Neural cell (in vitro differentiated cells): ENCODE measurements around the gene NUP50. TPM values are rescaled to one million over a fixed set of nuclear protein-coding genes. Genes with fewer than 3 reads are reported as not detected.

Experiments
- H2AFZ ChIP-seq: fragments of 200-600, 300-800 bp; sonication (generic), shearing (Covaris generic); 2 replicates; pipeline ENCODE4 v1.6.0; 2014; ENCODE audit warnings: low read depth, mild to moderate bottlenecking, antibody characterized with exemption, low read length, moderate library complexity
- H3F3A ChIP-seq: fragments of 200-600 bp; shearing (Covaris generic); 2 replicates; pipeline ENCODE4 v1.6.1; 2016; ENCODE audit warnings: mild to moderate bottlenecking, moderate library complexity, mixed read lengths, antibody characterized with exemption, low read length; ENCODE audit not compliant: insufficient read depth, poor library complexity, severe bottlenecking
- H3K27ac ChIP-seq: fragments of 200-600, 300-800 bp; sonication (generic), shearing (Covaris generic); 2 replicates; pipeline ENCODE4 v1.5.1; 2014; ENCODE audit warnings: mild to moderate bottlenecking, low read length, moderate library complexity
- H3K27me3 ChIP-seq: fragments of 300-800, 200-600 bp; sonication (generic), shearing (Covaris generic); 2 replicates; pipeline ENCODE4 v1.6.0; 2014; ENCODE audit warnings: mild to moderate bottlenecking, low read depth, low read length, moderate library complexity; ENCODE audit not compliant: insufficient read depth
- H3K36me3 ChIP-seq: fragments of 300-800, 200-600 bp; sonication (generic), shearing (Covaris generic); 2 replicates; pipeline ENCODE4 v1.5.1; 2014; ENCODE audit warnings: mild to moderate bottlenecking, antibody characterized with exemption, low read length, moderate library complexity; ENCODE audit not compliant: insufficient read depth
- H3K4me2 ChIP-seq: fragments of 300-800, 200-600 bp; sonication (generic), shearing (Covaris generic); 2 replicates; pipeline ENCODE4 v1.6.0; 2014; ENCODE audit warnings: mild to moderate bottlenecking, low read length
- H3K4me3 ChIP-seq: fragments of 300-800, 200-600 bp; sonication (generic), shearing (Covaris generic); 2 replicates; pipeline ENCODE4 v1.5.1; 2014; ENCODE audit warnings: mild to moderate bottlenecking, low read length, moderate library complexity
- H3K79me2 ChIP-seq: fragments of 200-600 bp; shearing (Covaris generic); replicated peaks from 2 replicates; pipeline ENCODE4 v1.6.0; 2014; ENCODE audit warnings: mild to moderate bottlenecking, low read length, moderate library complexity; ENCODE audit not compliant: insufficient read depth
- H3K9ac ChIP-seq: fragments of 300-800, 200-600 bp; sonication (generic), shearing (Covaris generic); 2 replicates; pipeline ENCODE4 v1.6.1; 2016; ENCODE audit warnings: mild to moderate bottlenecking, low read length, mixed read lengths
- H3K9me2 ChIP-seq: fragments of 200-600 bp; shearing (Covaris generic); 2 replicates; pipeline ENCODE4 v1.6.1; 2016; ENCODE audit warnings: mild to moderate bottlenecking, low read length, mixed read lengths; ENCODE audit not compliant: insufficient read depth
- H3K9me3 ChIP-seq: fragments of 200-600, 300-800 bp; sonication (generic), shearing (Covaris generic); 2 replicates; pipeline ENCODE4 v1.6.1; 2016; ENCODE audit warnings: mild to moderate bottlenecking, mixed run types, low read length, moderate library complexity, mixed read lengths
- H4K20me1 ChIP-seq: fragments of 200-600 bp; shearing (Covaris generic); 2 replicates; pipeline ENCODE4 v1.6.1; 2016; ENCODE audit warnings: mild to moderate bottlenecking, mixed run types; ENCODE audit not compliant: insufficient read depth
- EP300 ChIP-seq: fragments of 450-650 bp; conservative IDR thresholded peaks from 2 replicates; pipeline ENCODE4 v1.6.1; 2014; ENCODE audit warnings: antibody characterized with exemption, mild to moderate bottlenecking, moderate library complexity; ENCODE audit not compliant: poor library complexity, severe bottlenecking
- POLR2AphosphoS5 ChIP-seq: IDR thresholded peaks from 2 replicates; pipeline ENCODE4 v1.6.1; 2012
- RAD21 ChIP-seq: fragments of 450-650 bp; conservative IDR thresholded peaks from 2 replicates; pipeline ENCODE4 v1.6.1; 2014; ENCODE audit warnings: antibody characterized with exemption, mild to moderate bottlenecking, moderate library complexity
- SMC3 ChIP-seq: fragments of 450-650 bp; conservative IDR thresholded peaks from 2 replicates; pipeline ENCODE4 v1.6.1; 2014; ENCODE audit warnings: antibody characterized with exemption, mild to moderate bottlenecking, moderate library complexity; ENCODE audit not compliant: poor library complexity
- TAF1 ChIP-seq: IDR thresholded peaks from 2 replicates; pipeline ENCODE4 v1.6.1; 2012; ENCODE audit warnings: low read depth
- polyA plus RNA-seq: library from polyadenylated mRNA; depleted of rRNA; stranded (reverse); fragments of >200 nt; gene quantifications from 2 replicates; pipeline ENCODE4 v1.2.3, GENCODE V29; 2014
- TF ChIP-seq, protein P1 (sequence below): IDR thresholded peaks from 2 replicates; pipeline ENCODE4 v1.6.1; 2012; ENCODE audit warnings: borderline replicate concordance
- TF ChIP-seq, protein P2 (sequence below): fragments of 450-650 bp; IDR thresholded peaks from 2 replicates; pipeline ENCODE4 v1.5.1; 2014; ENCODE audit warnings: antibody characterized with exemption, mild to moderate bottlenecking, moderate library complexity; ENCODE audit not compliant: poor library complexity, severe bottlenecking

NUP50 gene
- polyA plus RNA-seq, 1 donor from 2014 or later, result 38.7 TPM

DNA sequence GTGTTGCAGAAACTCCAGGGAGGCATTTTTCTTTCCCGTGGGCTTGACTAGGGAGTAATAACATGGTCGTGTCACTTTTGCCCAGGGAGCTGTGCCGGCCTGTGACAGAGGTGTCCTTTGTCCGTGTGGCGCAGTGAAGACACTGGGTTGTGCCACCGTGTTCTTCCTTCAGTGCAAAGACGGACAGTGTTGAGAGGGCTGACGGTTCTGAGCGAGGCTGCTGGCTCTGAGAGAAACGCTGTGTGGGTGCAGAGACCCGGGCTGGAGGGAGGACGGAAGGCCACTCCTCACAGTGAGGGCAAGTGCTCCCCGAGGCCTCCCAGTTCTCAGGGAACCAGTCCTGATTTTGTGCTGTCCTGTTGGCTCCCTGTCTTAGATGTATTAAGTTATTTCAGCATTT lies 20.2 kb downstream of the NUP50 start:
- Histone ChIP-seq H3K9ac (no peak overlapping the region), H3K9me2 (no peaks in the 10 kb centered on the region), H3K27ac (no peak overlapping the region), H3K36me3 (peaks cover 7% of the 10 kb centered on the region), H4K20me1 (no peaks in the 10 kb centered on the region), H2AFZ (no peak overlapping the region), H3K27me3 (no peaks in the 10 kb centered on the region), H3F3A (no peaks in the 10 kb centered on the region), H3K79me2 (peaks cover 9% of the 10 kb centered on the region), H3K4me2 (no peak overlapping the region), H3K4me3 (no peak overlapping the region), H3K9me3 (no peaks in the 10 kb centered on the region)
- no peak for TF ChIP-seq POLR2AphosphoS5
- no peak for TF ChIP-seq EP300

DNA sequence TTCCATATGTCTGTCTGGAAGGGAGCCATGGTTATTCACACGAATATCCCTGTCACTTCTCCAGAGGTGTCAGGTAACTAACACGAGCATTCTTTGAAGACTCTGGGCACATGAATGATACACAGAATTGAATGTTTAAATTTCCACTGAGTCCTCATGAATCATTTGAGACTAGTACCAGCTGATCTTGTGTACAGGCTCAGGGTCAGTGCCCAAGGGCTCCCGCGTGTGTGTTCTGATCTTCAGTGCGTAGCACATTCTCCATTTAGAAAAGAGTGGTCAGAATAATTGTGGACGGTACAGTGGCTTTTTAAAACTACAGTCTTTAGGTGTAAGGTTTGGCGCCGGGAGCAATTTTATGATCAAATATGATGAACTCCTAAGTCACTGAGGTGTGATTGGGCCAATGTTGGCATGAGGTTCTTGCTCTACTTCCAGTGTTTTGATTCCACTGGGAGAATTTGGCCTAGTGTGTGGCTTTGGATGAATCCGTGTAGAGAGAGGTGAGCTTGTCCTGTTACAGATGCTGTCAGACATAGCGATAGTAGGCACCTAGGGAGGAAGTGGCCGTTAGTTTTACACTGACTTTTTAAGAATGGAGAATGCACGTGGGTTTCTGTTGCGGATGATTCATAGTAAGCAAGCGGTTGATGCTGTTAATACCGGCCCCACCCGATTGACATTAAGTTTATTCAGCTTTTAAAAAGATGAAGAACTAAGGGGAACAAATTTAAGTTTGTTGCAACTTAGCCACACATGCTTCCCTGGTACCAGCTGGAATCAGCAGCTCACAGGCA lies 22.2 kb downstream of the NUP50 start:
- Histone ChIP-seq H2AFZ (no peak overlapping the region), H3K9me3 (no peaks in the 10 kb centered on the region), H4K20me1 (no peaks in the 10 kb centered on the region), H3K36me3 (peaks cover 7% of the 10 kb centered on the region), H3K79me2 (no peaks in the 10 kb centered on the region), H3K27ac (no peak overlapping the region), H3K4me2 (no peak overlapping the region), H3K9me2 (no peaks in the 10 kb centered on the region), H3K27me3 (no peaks in the 10 kb centered on the region), H3F3A (no peaks in the 10 kb centered on the region), H3K4me3 (no peak overlapping the region), H3K9ac (no peak overlapping the region)
- TF ChIP-seq RAD21, result no peak
- no peak for TF ChIP-seq TAF1
- TF ChIP-seq, protein P1, sequence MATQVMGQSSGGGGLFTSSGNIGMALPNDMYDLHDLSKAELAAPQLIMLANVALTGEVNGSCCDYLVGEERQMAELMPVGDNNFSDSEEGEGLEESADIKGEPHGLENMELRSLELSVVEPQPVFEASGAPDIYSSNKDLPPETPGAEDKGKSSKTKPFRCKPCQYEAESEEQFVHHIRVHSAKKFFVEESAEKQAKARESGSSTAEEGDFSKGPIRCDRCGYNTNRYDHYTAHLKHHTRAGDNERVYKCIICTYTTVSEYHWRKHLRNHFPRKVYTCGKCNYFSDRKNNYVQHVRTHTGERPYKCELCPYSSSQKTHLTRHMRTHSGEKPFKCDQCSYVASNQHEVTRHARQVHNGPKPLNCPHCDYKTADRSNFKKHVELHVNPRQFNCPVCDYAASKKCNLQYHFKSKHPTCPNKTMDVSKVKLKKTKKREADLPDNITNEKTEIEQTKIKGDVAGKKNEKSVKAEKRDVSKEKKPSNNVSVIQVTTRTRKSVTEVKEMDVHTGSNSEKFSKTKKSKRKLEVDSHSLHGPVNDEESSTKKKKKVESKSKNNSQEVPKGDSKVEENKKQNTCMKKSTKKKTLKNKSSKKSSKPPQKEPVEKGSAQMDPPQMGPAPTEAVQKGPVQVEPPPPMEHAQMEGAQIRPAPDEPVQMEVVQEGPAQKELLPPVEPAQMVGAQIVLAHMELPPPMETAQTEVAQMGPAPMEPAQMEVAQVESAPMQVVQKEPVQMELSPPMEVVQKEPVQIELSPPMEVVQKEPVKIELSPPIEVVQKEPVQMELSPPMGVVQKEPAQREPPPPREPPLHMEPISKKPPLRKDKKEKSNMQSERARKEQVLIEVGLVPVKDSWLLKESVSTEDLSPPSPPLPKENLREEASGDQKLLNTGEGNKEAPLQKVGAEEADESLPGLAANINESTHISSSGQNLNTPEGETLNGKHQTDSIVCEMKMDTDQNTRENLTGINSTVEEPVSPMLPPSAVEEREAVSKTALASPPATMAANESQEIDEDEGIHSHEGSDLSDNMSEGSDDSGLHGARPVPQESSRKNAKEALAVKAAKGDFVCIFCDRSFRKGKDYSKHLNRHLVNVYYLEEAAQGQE, result no peak

DNA sequence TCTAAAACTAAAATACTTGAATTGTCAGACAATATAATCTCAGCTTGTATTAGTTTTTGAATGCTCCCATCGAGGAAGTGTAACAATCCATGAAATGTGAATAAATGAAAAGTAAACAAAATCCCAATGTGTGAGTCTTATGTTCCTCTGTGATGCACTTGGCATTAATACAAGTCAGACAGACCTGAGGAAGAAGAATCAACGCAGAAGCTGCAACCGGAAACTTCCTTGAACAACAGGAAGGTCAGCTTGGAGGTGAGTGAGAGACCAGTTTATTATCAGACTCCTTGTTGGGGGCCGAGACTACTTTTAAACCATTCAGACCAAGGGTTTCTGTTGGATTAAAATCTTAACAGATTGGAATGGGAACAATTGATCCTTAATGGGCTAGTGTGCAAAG lies 24.2 kb downstream of the NUP50 start:
- H4K20me1 ChIP-seq, result no peaks in the 10 kb centered on the region
- no peak overlapping the region for H2AFZ ChIP-seq
- no peaks in the 10 kb centered on the region for H3K27me3 ChIP-seq
- H3K9me2 ChIP-seq, result no peaks in the 10 kb centered on the region
- no peak overlapping the region for H3K9ac ChIP-seq
- TF ChIP-seq POLR2AphosphoS5 (no peak), TAF1 (no peak), SMC3 (no peak)
- TF ChIP-seq, protein P2, sequence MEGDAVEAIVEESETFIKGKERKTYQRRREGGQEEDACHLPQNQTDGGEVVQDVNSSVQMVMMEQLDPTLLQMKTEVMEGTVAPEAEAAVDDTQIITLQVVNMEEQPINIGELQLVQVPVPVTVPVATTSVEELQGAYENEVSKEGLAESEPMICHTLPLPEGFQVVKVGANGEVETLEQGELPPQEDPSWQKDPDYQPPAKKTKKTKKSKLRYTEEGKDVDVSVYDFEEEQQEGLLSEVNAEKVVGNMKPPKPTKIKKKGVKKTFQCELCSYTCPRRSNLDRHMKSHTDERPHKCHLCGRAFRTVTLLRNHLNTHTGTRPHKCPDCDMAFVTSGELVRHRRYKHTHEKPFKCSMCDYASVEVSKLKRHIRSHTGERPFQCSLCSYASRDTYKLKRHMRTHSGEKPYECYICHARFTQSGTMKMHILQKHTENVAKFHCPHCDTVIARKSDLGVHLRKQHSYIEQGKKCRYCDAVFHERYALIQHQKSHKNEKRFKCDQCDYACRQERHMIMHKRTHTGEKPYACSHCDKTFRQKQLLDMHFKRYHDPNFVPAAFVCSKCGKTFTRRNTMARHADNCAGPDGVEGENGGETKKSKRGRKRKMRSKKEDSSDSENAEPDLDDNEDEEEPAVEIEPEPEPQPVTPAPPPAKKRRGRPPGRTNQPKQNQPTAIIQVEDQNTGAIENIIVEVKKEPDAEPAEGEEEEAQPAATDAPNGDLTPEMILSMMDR, result no peak
- no peak overlapping the region for H3K4me2 ChIP-seq
- H3K4me3 ChIP-seq, result no peak overlapping the region
- H3K9me3 ChIP-seq, result no peaks in the 10 kb centered on the region
- H3F3A ChIP-seq, result no peaks in the 10 kb centered on the region
- no peaks in the 10 kb centered on the region for H3K36me3 ChIP-seq
- no peaks in the 10 kb centered on the region for H3K79me2 ChIP-seq
- no peak overlapping the region for H3K27ac ChIP-seq
